NCI-H82 treated with DMSO at 0.1 percent for 48 hours (cell line): ENCODE data around the gene SLITRK1.

ENCODE experiments used
- DNase-seq: peaks from one replicate; lab custom pipeline; 2025; ENCODE audit not compliant: unreplicated experiment; lab: John Stamatoyannopoulos, UW

SLITRK1 gene

DNA sequence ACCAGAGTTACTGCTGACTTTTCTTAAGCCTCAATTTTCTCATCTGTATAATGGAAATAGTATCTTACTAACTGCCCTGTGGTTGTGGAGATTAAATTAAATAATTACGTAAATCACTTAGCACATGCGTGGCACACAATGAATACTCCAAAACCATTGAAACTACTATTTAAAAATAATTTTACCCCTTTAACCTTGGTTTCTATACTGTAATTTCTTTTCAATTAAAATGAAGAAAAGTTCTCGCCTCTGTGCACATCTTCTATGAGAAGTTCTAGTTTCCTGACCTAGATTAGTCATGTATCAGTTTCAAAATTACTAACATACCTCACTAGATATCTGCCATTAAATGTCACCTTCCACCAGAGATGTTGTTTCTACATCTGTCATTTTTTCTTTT, 5.7 kb downstream of the SLITRK1 start:
- no peak for DNase-seq

DNA sequence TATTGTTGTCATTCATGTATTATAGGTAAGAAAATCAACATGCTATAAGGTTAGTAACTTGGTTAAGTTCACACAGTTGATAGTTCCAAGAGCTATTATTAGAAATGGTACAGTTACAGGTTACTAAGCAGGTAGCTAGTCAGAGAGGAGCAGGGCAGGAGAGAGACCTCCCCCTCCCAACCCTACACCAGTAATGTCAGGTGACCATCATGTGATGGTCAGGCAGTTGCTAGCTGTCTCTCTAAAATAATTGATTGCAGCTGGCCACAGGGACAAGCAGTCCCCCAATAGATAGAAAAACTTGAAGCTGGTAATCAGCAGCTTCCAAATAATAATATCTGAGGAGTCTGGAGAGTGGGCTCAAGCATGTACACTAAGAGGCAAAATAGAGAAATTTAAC, 14.6 kb downstream of the SLITRK1 start:
- no peak for DNase-seq

DNA sequence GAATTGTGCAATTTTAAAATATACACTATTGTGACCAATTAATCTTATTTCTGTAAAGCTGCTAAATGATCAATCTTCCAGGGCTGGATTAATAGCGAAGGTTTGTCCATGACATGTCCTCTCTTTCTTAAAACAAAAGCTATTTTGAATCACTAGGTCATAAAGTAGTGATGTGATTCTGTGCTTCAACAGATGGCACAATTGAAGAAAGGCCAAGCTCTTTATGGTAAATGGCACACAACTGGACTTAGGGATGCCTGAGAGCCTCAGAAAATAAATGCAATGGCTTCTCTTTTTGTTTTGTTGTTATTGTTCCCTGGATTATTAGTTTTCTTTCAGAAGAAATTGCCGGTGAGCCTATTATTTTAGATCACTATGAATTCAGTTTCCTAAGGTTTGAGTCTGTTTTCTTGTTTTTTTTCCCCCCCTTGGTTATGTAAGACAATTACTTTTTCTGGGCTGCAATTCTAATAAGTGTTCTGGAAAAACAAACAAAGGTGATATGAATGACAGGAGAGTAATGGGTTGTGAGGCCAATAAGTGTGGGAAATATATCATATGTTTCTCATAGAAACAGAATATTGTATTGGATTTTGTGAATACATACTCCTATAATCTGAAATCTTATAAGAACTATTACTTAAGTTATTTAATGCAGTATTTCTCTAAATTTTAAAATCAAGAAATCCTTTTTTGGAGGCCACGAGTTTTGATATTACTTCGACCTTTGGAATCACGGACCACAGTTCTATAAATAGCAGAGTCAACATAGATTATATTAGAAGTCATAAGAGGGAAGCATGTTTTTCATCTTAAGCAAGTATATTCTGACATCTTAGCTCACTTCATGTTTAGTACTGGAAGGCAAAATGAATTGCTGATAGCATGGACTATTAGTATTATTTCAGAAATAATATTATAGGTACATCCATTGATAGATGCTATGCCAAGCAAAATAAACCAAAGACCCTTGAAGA, 16.8 kb downstream of the SLITRK1 start:
- DNase-seq: no peak

DNA sequence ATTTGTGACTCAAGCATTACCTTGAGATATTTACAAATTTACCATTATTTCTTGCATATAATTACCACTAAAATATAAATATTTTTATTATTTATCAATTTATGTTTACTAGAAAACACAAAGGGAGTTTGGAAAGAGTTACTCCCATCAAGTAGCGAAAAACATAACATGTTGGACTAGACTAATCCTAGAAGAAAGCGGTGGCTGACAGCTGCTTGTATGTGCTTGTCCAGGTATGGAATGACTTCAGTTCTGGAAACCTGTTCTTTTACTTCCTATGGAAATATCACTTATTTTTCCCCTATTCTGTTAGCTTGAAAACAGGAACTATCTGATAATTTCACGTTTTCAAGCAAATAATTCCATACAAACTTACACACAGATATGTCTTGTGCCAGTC, 28.5 kb downstream of the SLITRK1 start:
- DNase-seq: no peak

DNA sequence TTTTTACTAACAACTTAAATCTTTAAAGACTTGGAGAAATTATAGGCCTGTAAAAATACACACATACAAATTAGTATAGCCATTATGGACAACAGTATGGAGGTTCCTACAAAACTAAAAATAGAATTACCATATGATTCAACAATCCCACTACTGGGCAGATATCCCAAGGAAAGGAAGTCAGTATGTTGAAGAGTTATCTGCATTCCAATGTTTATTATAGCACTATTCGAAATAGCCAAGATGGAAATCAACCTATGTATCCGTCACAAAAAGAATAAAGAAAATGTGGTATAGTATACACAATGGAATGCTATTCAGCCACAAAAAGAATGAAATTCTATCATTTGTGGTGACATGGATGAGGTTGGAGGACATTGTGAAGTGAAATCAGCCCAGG, 37.2 kb downstream of the SLITRK1 start:
- DNase-seq: no peak

DNA sequence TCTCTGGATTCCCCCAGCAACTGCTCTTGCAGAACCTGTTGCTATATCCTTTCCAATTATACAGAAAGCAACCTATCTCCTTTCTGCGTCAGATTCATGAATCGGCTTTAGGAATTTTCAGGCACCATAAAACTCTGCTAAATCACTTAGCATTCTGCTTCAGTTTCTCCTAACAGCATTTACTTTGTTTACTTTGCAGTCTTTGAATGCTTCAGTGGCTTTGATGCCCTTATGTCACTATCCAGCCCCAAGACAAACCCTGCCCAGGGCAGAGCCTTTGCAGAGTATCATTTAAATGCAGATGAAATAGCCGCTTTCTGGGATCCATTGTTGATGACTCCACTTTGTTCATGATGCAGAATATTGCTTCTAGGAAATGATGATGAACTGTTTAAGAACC, 43.1 kb downstream of the SLITRK1 start:
- DNase-seq: no peak

DNA sequence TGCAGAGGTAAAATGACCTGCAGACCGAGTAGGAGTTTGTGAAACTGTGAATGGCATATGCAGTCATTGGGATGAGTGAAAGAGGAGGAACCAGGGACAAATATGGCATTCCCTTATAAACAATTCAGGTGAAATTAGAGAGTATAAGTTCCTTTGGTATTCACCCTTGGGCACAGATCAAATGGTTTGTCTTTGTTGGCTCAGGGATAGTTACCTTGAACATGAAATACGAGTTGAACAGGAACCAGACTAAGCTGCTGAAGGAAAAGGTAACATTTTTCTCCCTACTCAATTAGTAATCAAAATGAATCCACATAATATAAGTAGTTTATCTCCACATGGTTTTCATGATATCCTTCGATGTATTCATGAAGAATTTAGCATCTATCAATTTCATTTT, 50.5 kb downstream of the SLITRK1 start:
- DNase-seq: no peak

DNA sequence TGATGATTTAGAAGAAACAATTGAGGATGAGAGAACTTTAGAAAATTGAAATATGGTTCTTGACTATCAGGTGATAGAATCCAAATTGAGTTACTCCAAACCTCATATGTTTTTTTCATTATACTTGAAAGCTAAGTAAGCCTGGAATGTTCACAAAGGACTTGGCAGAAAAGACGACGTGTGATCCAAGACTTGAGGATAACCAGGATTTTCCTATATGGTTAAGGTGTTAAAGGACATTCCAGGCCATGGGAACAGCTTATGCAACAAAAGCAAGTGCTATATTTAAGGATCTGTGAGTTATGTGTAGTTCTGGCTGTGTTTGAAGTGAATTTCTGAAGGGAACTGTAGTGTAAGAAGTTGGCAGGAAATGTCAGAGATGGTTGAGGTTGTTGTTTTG, 52.5 kb downstream of the SLITRK1 start:
- DNase-seq: no peak

DNA sequence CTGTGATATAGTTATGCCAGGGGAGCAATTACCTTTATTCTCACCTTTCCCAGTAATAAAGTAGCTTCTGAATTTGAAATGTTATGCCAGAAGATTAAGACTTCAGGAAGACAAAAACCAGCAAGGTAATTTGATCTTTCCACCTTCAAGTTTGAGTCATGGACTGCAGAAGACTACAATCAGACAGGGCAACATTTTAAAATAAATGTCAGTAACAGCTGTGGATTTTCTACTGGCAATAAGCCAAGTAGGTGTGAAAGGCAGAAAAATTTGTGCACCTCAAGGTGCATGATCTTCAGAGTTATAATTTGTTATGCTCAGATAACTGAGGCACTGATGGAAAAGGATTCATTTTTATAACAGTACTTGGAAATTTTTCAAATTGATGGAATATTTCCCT, 54.9 kb downstream of the SLITRK1 start:
- no peak for DNase-seq
